Endothelial cell of umbilical vein (primary cell): ENCODE measurements around the gene GABRR3. TPM values are rescaled to one million over a fixed set of nuclear protein-coding genes. Genes with fewer than 3 reads are reported as not detected.

Source experiments
- BruUV-seq: library from RNA; stranded (reverse); fragments of 400-500 nt; replicated peaks from 2 replicates; lab custom pipeline; 2021; lab: Mats Ljungman, UMichigan
- CTCF ChIA-PET: fragments of 300-600, 350-600 bp; sonication (Branson Sonifier 250); formaldehyde crosslinking; loops from one replicate; lab custom pipeline; 2021; ENCODE audit warnings: antibody characterized with exemption, inconsistent platforms; lab: Charles Lee
- POLR2A ChIA-PET: fragments of 300-600, 350-600 bp; sonication (Branson Sonifier 250); formaldehyde crosslinking; loops from one replicate; lab custom pipeline; 2021; ENCODE audit warnings: antibody characterized with exemption, inconsistent platforms; lab: Charles Lee
- DNase-seq: peaks from one replicate; pipeline ENCODE4 v3.0.0-alpha.2; 2011; ENCODE audit warnings: low read depth, low spot score
- FAIRE-seq: peaks from 2 replicates; lab custom pipeline; 2011; peaks lifted over from hg19 to GRCh38; lab: Jason Lieb, UNC
- H2AFZ ChIP-seq: 2 replicates; pipeline ENCODE4 v1.6.0; 2012; ENCODE audit warnings: low read depth, low read length, control low read depth, inconsistent platforms
- H3K27ac ChIP-seq: 2 replicates; pipeline ENCODE4 v1.5.1; 2011; ENCODE audit warnings: low read depth, mild to moderate bottlenecking, control low read depth, low read length, moderate library complexity; ENCODE audit not compliant: insufficient read depth
- H3K27me3 ChIP-seq, 2 experiments: 2 replicates each; pipeline versions ENCODE4 v1.6.0 to v1.6.1; 2011; ENCODE audit warnings: low read length in 2 of 2, mixed read lengths in 1 of 2; ENCODE audit not compliant: control insufficient read depth in 2 of 2, insufficient read depth in 2 of 2
- H3K36me3 ChIP-seq, 2 experiments: 2 replicates in 1 of 2; 3 replicates in 1 of 2; pipeline ENCODE4 v1.5.1; 2011; ENCODE audit warnings: low read length in 2 of 2, mild to moderate bottlenecking in 1 of 2, moderate library complexity in 1 of 2; ENCODE audit not compliant: control insufficient read depth in 2 of 2, insufficient read depth in 2 of 2; ENCODE audit errors: extremely low read depth in 1 of 2
- H3K4me1 ChIP-seq: 3 replicates; pipeline ENCODE4 v1.5.1; 2011; ENCODE audit warnings: mild to moderate bottlenecking, low read length; ENCODE audit not compliant: control insufficient read depth, insufficient read depth; ENCODE audit errors: extremely low read depth
- H3K4me2 ChIP-seq: 2 replicates; pipeline ENCODE4 v1.6.1; 2011; ENCODE audit warnings: low read length, control low read depth, mixed read lengths; ENCODE audit not compliant: insufficient read depth
- H3K4me3 ChIP-seq, 3 experiments: fragments of 200-600 bp in 1 of 3; sonication (generic), shearing (Covaris generic) in 1 of 3; replicated peaks in 1 of 3; 2 replicates each; pipeline ENCODE4 v1.5.1; 2011 to 2016; ENCODE audit warnings: control low read depth in 3 of 3, low read length in 3 of 3, mild to moderate bottlenecking in 2 of 3, inconsistent platforms in 1 of 3, low read depth in 1 of 3, moderate library complexity in 1 of 3; ENCODE audit not compliant: insufficient read depth in 1 of 3
- H3K79me2 ChIP-seq: 2 replicates; pipeline ENCODE4 v1.6.0; 2012; ENCODE audit warnings: low read length, inconsistent platforms; ENCODE audit not compliant: control insufficient read depth, insufficient read depth
- H3K9ac ChIP-seq: replicated peaks from 2 replicates; pipeline ENCODE3; 2011; ENCODE audit warnings: low read length, control low read depth; ENCODE audit not compliant: insufficient read depth; ENCODE audit errors: extremely low read depth
- H3K9me1 ChIP-seq: replicated peaks from 3 replicates; pipeline ENCODE4 v1.6.0; 2011; ENCODE audit warnings: mild to moderate bottlenecking, low read length; ENCODE audit not compliant: control insufficient read depth, insufficient read depth; ENCODE audit errors: extremely low read depth
- H3K9me3 ChIP-seq: replicated peaks from 2 replicates; pipeline ENCODE4 v1.5.1; 2012; ENCODE audit warnings: low read length, inconsistent platforms; ENCODE audit not compliant: control insufficient read depth, insufficient read depth
- H4K20me1 ChIP-seq: replicated peaks from 2 replicates; pipeline ENCODE3; 2011; ENCODE audit warnings: mild to moderate bottlenecking, low read length; ENCODE audit not compliant: control insufficient read depth, insufficient read depth; ENCODE audit errors: extremely low read depth
- CTCF ChIP-seq, 2 donors: IDR thresholded peaks; 1 replicate in 1 of 2; 2 replicates in 1 of 2; pipeline ENCODE4 v1.5.1; 2011; ENCODE audit warnings: low read length in 2 of 2, mild to moderate bottlenecking in 2 of 2, moderate library complexity in 2 of 2, control low read depth in 1 of 2, inconsistent platforms in 1 of 2, low read depth in 1 of 2; ENCODE audit not compliant: insufficient read depth in 1 of 2; ENCODE audit errors: extremely low read depth in 1 of 2
- FOS ChIP-seq: IDR thresholded peaks from 2 replicates; pipeline ENCODE4 v1.6.1; 2011; ENCODE audit warnings: mild to moderate bottlenecking, low read length, moderate library complexity, borderline replicate concordance; ENCODE audit not compliant: insufficient read depth
- GATA2 ChIP-seq: IDR thresholded peaks from 2 replicates; pipeline ENCODE4 v1.7.0; 2011; ENCODE audit warnings: low read depth, mild to moderate bottlenecking, moderate library complexity, mixed read lengths, low read length; ENCODE audit not compliant: insufficient read length, insufficient read depth
- JUN ChIP-seq: IDR thresholded peaks from 2 replicates; pipeline ENCODE4 v1.6.1; 2011; ENCODE audit warnings: borderline replicate concordance, low read depth; ENCODE audit not compliant: insufficient read length, insufficient read depth
- MYC ChIP-seq: IDR thresholded peaks from one replicate; pipeline ENCODE4 v1.6.1; 2011; ENCODE audit warnings: mild to moderate bottlenecking, low read depth, low read length
- POLR2A ChIP-seq: IDR thresholded peaks from 2 replicates; pipeline ENCODE4 v1.6.1; 2012; ENCODE audit warnings: low read depth, mild to moderate bottlenecking, control low read depth, low read length
- POLR2AphosphoS5 ChIP-seq: IDR thresholded peaks from 2 replicates; pipeline ENCODE4 v1.6.1; 2012; ENCODE audit warnings: low read depth, mild to moderate bottlenecking, control low read depth, low read length, moderate library complexity; ENCODE audit not compliant: insufficient read depth
- dilution Hi-C: fragments of 300-500 bp; cut with MboI; formaldehyde crosslinking; loops from one replicate; pipeline ENCODE4 v1.15.0; 2019; ENCODE audit warnings: low sequenced_read_pairs; ENCODE audit not compliant: extremely low pct_ligation_motif_present
- intact Hi-C: fragments of 100-400 bp; cut with micrococcal nuclease; formaldehyde crosslinking; loops from one replicate; pipeline ENCODE4 v1.10.0; 2022
- polyA plus RNA-seq, 4 experiments: library from polyadenylated mRNA; depleted of rRNA in 3 of 4; stranded (reverse) in 3 of 4; unstranded in 1 of 4; fragments of >200 nt; gene quantifications; 2 replicates each; pipeline versions ENCODE4 v1.2.1 to v1.2.3, GENCODE V29; 2011 to 2012; ENCODE audit warnings: missing spikeins in 1 of 4
- total RNA-seq: library from RNA; stranded (reverse); gene quantifications from 2 replicates; pipeline ENCODE4 v1.2.3, GENCODE V29; 2021
- TF ChIP-seq, protein P1 (sequence below): IDR thresholded peaks from 2 replicates; pipeline ENCODE4 v1.6.1; 2011; ENCODE audit not compliant: insufficient read depth, insufficient read length

Gene GABRR3
- total and polyA plus RNA-seq, 2 donors (not counting 3 experiments of a cell fraction or from before 2014, with no cell fraction given): not detected

DNA sequence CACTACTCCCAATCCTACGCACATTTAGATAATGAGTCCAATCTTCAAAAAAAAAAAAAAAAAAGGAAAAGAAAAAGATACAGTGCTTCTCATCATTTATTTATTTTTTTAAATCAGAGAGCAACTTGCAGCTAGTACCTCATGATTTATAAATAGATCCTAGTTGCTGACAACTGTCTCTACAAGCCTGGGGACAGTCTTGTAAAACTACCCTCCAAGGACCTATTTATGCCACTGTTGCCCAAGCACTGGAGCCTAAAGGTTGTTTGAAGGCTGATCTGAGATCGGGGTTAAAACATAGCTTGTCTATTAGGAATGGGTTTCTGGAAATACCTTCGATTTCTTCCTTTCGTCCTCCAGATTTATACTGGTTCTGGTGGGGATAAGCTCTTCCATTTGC, 14.7 kb downstream of the GABRR3 start:
- Histone ChIP-seq H3K9me1 (no peaks in the 10 kb centered on the region), H3K4me1 (no peaks in the 10 kb centered on the region), H3K36me3 (no peaks in the 10 kb centered on the region), H3K79me2 (no peaks in the 10 kb centered on the region), H3K9me3 (no peaks in the 10 kb centered on the region), H3K9ac (no peak overlapping the region), H3K27me3 (peaks cover 4 to 8% of the 10 kb centered on the region in 2 experiments), H2AFZ (no peak overlapping the region), H3K27ac (no peak overlapping the region), H4K20me1 (no peaks in the 10 kb centered on the region), H3K4me3 (no peak overlapping the region), H3K4me2 (no peak overlapping the region)
- no TSS peak for BruUV-seq
- FAIRE-seq: no peak
- dilution Hi-C loops: no loop called here
- CTCF ChIA-PET: interaction anchor here (0.6 to 6.7 kb wide), 6 partner anchors 10 to 301 kb away, joined by 3 to 104 read pairs (median 5); no protein-coding TSS in a partner anchor
- POLR2A ChIA-PET: no interaction called here
- intact Hi-C loops: no loop called here
- TF ChIP-seq JUN (no peak), POLR2AphosphoS5 (no peak), POLR2A (no peak), CTCF (IDR thresholded peaks at IDR 0.05; ENCODE audit: extremely low read depth in 1 of 2, insufficient read depth in 1 of 2, low read depth in 1 of 2, low read length in 2 of 2) (no peak)
- DNase-seq: no peak

- no peak overlapping the region for H2AFZ ChIP-seq
- H4K20me1 ChIP-seq: no peaks in the 10 kb centered on the region
- no peaks in the 10 kb centered on the region for H3K9me1 ChIP-seq
- H3K4me2 ChIP-seq: no peak overlapping the region
- TF ChIP-seq, protein P1, sequence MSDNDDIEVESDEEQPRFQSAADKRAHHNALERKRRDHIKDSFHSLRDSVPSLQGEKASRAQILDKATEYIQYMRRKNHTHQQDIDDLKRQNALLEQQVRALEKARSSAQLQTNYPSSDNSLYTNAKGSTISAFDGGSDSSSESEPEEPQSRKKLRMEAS: no peak
- TF ChIP-seq GATA2 (no peak), FOS (no peak), POLR2A (no peak), MYC (no peak), CTCF (IDR thresholded peaks at IDR 0.05; ENCODE audit: extremely low read depth in 1 of 2, insufficient read depth in 1 of 2, low read depth in 1 of 2, low read length in 2 of 2) (no peak), POLR2AphosphoS5 (no peak), JUN (no peak)
- no peak overlapping the region for H3K27ac ChIP-seq
- no peaks in the 10 kb centered on the region for H3K36me3 ChIP-seq
- H3K79me2 ChIP-seq: no peaks in the 10 kb centered on the region
- ChIA-PET CTCF (no interaction called here), POLR2A (no interaction called here)
- H3K9me3 ChIP-seq: no peaks in the 10 kb centered on the region
- H3K27me3 ChIP-seq: peaks cover 6 to 11% of the 10 kb centered on the region in 2 experiments
- no peak overlapping the region for H3K4me3 ChIP-seq
- H3K4me1 ChIP-seq: no peaks in the 10 kb centered on the region
- FAIRE-seq (no peak), DNase-seq (no peak)
- intact Hi-C loops: no loop called here
- BruUV-seq: no TSS peak
- H3K9ac ChIP-seq: no peak overlapping the region
- dilution Hi-C loops: no loop called here
Measured at GRCh38 chr3:98018301-98018700, 16.8 kb downstream of the GABRR3 start.
